Ramos (cell line): ENCODE measurements around the gene ZNF575.
"Not testable (repeated sequence)": the region's sequence is repeated elsewhere in the genome, so short reads cannot be mapped to it uniquely, and the experiment has no call there.

Experiments used
- in situ Hi-C: fragments of 300-500 bp; cut with MboI; formaldehyde crosslinking; loops from one replicate; pipeline ENCODE4 v1.14.3; 2022; ENCODE audit warnings: low sequenced_read_pairs; ENCODE audit not compliant: unreplicated experiment

Gene ZNF575

GRCh38 chr19:43540381-43540780 lies 7.4 kb downstream of the ZNF575 start:
- in situ Hi-C loops = no loop called here

DNA sequence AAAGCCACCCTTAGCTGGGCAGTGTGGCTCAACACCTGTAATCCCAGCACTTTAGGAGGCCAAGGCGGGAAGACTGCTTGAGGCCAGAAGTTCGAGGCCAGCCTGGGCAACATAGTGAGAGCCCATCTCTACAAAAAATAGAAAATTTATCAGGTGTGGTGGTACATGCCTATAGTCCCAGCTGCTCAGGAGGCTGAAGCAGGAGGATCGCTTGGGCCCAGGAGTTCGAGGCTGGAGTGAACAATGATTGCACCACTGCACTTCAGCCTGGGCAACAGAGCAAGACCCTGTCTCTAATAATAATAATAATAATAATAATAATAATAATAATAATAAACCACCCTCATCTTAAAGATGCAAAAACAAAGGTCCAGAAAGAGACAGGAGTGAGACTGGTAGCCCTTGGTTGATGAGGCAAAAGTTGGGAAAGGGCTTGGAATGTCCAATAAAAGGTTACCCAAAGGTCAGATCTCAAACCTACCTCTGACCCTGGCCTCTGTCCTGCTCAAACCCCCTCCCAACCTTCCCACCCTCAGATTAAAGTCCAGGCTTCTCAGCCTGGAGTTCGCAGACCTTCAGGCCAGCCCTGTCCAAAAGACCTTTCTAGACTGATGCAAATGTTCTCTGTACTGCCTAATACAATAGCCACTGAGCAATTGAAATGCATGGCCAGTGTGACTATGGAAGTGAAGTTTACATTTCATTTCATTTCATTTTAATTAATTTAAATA lies 9.1 kb downstream of the ZNF575 start:
- in situ Hi-C loops = no loop called here

DNA sequence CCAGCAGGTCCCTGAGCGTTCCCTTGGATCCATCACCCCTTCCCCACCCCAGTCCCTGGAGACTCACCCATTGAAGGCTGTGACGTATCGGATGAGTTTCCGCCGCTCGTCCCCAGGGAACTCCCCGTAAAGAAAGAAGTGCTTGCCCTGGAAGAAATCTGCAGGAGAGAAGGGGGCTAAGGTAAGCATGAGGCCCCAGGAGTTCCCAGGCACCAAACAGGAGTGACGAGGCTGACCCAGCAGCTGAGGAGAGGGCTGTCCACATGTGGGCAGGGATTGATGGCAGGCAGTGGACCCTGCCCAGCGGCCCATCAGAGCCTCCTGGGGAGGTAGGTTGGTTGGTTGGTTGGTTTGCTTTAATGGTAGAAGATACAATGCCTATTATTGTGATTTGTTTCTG lies 11.1 kb downstream of the ZNF575 start:
- in situ Hi-C loops = no loop called here

- in situ Hi-C loops = no loop called here
Observed at GRCh38 chr19:43545276-43545675, 12.3 kb downstream of the ZNF575 start.

DNA sequence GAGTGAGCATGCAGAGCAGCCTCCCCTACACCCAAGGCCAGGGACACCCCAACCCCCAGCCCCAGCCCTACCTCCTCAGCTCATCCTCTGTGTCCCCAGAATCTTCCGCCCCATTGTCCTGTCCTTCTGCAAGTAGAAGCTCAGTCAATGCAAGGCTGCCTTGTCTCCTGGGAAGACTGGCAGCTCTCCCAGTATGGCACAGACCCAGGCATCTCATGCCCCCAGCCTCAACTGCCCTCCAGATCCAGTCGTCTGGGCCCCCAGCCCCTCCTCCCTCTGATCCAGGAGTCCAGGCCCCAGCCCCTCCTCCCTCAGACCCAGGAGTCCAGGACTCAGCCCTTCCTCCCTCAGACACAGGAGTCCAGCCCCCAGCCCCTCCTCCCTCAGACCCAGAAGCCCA lies 13.0 kb downstream of the ZNF575 start:
- in situ Hi-C loops = no loop called here

GRCh38 chr19:43546581-43546980 lies 13.6 kb downstream of the ZNF575 start:
- in situ Hi-C loops = no loop called here

DNA sequence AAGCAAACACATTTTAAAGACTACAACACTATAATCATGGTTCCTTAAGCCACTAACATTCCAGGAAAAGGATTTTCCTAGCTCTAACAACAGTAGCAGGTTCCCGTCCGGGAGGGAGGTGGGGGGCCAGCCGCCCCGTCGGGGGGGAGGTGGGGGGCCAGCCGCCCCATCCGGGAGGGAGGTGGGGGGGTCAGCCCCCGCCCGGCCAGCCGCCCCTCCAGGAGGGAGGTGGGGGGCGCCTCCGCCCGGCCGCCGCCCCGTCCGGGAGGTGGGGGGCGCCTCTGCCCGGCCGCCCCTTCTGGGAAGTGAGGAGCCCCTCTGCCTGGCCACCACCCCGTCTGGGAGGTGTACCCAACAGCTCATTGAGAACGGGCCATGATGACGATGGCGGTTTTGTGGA lies 14.9 kb downstream of the ZNF575 start:
- in situ Hi-C loops = not testable (repeated sequence)

GRCh38 chr19:43548706-43549105 lies 15.7 kb downstream of the ZNF575 start:
- in situ Hi-C loops = no loop called here

- in situ Hi-C loops = no loop called here
Observed at GRCh38 chr19:43551399-43552197, 18.6 kb downstream of the ZNF575 start.

- in situ Hi-C loops = no loop called here
Observed at GRCh38 chr19:43552198-43552450, 19.1 kb downstream of the ZNF575 start.

DNA sequence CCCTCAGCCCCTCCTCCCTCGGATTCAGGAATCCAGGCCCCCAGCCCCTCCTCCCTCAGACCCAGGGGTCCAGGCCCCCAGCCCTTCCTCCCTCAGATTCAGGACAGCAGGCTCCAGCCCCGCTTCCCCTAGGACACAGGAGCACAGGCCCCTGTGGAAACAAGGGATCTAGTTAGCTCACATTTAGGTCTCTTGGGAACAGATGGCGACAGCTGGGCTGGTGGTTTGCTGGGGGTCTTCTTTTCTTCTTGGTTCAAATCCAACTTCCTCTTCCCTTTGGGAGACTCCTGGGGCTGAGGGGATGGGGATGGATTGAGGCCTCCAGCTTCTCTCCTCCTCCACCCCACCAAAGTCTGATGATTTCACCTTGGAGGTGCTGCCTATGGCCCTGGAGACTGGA lies 19.6 kb downstream of the ZNF575 start:
- in situ Hi-C loops = no loop called here

- in situ Hi-C loops = no loop called here
Observed at GRCh38 chr19:43553656-43554055, 20.7 kb downstream of the ZNF575 start.

GRCh38 chr19:43554317-43554895 lies 21.4 kb downstream of the ZNF575 start:
- in situ Hi-C loops = no loop called here

DNA sequence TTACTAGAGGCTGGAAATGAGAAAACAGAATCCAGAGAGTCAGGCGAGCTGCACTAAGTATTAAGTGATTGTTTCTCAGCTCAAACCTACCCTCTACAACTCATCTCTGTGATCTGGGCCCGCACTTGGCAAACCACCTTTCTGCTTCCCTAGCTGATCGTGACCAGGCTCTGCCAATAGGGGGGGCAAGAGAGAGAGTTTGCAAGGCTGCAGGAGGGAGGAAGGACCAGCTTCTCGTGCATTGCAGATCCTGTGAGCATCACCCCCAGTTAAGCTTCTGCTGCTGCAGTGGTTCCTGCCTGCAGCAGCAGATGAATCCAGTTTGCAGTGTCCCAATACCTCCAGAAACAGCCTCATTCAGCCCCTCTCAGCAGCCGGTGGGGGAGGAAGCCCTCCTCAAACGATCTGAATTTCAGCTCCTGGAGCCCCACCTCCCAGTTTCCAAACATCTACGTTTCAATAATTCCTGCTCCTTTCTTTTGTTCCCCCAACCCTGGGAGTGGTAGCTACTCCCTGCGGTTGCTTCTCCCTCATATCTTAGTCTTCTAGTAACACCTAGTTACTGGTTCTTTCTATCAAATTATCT lies 22.3 kb downstream of the ZNF575 start:
- in situ Hi-C loops = no loop called here

DNA sequence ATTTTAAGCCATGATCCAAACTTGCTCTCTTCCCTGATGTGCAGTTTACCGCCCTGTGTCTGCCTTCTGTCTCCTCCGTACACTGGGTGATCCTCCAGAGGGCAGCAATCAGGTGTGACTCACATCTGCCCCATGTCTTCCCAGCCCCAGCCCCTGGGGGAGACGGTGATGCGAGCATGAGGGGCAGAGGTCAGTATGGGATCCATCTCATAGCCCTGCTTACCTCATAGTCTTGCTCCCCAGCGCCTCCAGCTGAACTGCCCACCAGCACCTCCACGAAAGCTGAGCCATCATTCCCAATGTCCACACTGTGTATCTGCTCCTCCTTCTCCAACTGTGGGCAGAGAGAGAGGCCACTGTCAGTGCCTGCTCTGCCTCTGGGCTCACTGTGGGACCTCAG lies 27.7 kb downstream of the ZNF575 start:
- in situ Hi-C loops = no loop called here

DNA sequence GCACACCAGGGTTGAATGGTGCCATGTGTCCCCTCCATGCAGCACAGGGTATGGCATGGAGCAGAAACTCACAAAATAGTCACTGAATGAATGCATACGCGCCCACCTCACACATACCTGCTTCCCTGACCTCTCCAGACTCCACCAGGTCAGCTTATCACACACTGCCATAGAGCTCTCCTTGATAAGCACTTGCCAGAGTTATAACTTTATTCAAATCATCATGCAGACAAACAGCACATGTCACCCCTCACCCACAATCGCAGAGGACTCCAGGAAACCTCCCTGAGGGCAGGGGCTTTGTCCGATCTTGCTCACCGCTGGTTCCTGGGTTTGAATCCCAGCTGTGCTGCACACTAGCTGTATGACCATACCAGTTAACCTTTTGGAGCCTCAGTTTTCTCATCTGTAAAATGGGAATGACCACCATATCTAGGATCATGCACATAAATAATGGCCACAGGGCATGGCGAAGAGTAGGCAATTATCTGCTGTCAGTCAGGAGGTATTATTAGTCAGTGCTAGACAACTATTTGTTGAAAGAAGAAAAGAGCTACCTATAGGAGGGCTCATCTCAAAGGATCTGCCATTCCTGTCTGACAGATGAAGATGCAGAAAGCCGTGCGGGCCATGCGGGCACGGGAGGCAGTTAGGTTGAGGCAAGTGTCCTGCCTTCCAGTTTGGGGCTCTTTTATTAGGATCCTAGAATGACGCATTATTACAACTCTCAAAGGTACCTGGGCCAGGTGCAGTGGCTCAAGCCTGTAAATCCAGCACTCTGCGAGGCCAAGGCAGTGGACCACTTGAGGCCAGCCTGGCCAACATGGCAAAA lies 28.4 kb downstream of the ZNF575 start:
- in situ Hi-C loops = no loop called here

DNA sequence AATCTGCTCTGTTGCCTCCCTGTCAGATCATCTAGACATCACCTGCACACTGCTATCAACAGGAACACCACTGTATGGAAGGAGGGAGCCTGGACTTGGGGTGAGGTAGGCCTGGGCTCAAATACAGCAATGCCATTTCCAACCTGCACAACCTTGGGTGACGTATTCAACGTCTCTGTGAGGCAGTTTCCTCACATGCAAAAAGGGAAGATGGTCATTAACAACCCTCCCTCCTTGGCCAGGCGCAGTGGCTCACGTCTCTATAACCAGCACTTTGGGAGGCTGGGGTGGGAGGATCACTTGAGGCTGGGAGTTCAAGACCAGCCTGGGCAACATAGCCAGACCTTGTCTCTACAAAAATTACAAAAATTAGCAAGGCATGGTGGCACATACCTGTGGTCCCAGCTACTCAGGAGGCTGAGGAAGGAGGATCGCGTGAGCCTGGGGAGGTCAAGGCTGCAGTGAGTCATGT lies 29.3 kb downstream of the ZNF575 start:
- in situ Hi-C loops = no loop called here

- in situ Hi-C loops = no loop called here
Observed at GRCh38 chr19:43562698-43563241, 29.8 kb downstream of the ZNF575 start.

GRCh38 chr19:43563816-43564457 lies 30.9 kb downstream of the ZNF575 start:
- in situ Hi-C loops = no loop called here

GRCh38 chr19:43564800-43565199 lies 31.8 kb downstream of the ZNF575 start:
- in situ Hi-C loops = no loop called here
